ENCODE results near the gene AP3M1. TPM values are rescaled to one million over a fixed set of nuclear protein-coding genes. Genes with fewer than 3 reads are reported as not detected.

The AP3M1 gene
- polyA plus RNA-seq, 2 of the 4 experiments (the other 2 are of a cell fraction): 39.0 to 83.0 TPM

DNA sequence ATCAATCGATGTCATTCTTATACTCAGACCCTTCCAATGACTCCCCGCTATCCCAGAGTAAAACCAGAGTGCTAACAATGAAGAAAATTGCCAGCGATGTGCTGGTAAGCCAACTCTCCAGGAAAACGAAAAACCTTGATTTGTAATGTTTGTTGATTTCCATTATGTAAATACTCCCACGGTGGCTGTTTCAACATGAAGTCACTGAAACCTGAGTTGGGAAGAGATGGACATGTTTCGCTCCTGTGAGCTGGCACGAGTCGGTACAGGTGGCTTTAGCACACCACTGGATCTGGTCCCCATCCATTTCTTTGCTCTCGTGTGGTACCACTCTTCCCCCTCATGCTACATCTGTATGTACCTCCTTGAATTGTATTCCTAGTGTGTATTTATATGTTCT is 52.9 kb downstream of the AP3M1 start:
- Histone ChIP-seq H3K4me2 (no peak overlapping the region), H3K9me3 (no peaks in the 10 kb centered on the region), H3K27ac (no peak overlapping the region), H3K4me3 (no peak overlapping the region), H3K4me1 (peaks cover 9% of the 10 kb centered on the region; the same call in 2 of the 3 replicates)
- DNase-seq (ENCODE audit: low read depth in 1 of 2, low spot score in 1 of 2) (peak in 1 of 2 experiments; percentile 37), FAIRE-seq (no peak), ATAC-seq (no peak; a peak in 1 of 6 replicates)
- CTCF ChIA-PET: interaction anchor here (1.4 to 3.2 kb wide), 6 partner anchors 8 to 247 kb away, joined by 3 to 15 read pairs (median 6); no protein-coding TSS in a partner anchor
- TF ChIP-seq, protein P1, sequence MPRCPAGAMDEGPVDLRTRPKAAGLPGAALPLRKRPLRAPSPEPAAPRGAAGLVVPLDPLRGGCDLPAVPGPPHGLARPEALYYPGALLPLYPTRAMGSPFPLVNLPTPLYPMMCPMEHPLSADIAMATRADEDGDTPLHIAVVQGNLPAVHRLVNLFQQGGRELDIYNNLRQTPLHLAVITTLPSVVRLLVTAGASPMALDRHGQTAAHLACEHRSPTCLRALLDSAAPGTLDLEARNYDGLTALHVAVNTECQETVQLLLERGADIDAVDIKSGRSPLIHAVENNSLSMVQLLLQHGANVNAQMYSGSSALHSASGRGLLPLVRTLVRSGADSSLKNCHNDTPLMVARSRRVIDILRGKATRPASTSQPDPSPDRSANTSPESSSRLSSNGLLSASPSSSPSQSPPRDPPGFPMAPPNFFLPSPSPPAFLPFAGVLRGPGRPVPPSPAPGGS (IDR thresholded peaks at IDR 0.05): no peak
- TF ChIP-seq HOXB13 (CRISPR knock-in tag; IDR thresholded peaks at IDR 0.05; ENCODE audit: low read depth) (no peak), MAZ (IDR thresholded peaks at IDR 0.05; ENCODE audit: borderline replicate concordance, low read depth, low read length) (no peak), CHD2 (IDR thresholded peaks at IDR 0.05; ENCODE audit: low read length, partially characterized antibody) (no peak), GATA3 (IDR thresholded peaks at IDR 0.05; ENCODE audit: borderline replicate concordance) (no peak), KDM1A (IDR thresholded peaks at IDR 0.05; ENCODE audit: low read depth) (no peak)
- POLR2A ChIA-PET: no interaction called here
- 59% methylated on average over 9 of the region's 9 CpGs for WGBS (ENCODE audit: missing lambda C conversion rate)

DNA sequence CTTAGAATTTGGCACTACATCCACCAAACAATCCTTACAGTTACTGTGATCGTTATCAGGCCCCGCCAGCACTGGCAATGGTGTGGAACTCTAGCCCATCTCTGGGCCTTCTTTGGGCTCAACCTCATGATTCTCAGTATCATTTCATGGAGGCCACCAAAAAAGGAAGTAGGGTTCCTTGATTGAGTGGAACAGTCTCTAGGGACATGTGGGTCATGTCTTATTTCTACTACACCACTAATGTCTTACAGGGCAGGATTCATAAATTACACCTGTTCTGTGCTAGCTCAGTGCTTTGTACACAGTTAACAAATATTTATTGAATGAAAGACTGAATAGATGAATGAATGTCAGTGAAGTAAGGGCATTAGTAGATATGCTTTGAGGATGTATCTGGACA is 53.9 kb downstream of the AP3M1 start:
- Histone ChIP-seq H3K4me3 (no peak overlapping the region), H3K4me2 (no peak overlapping the region), H3K27ac (no peak overlapping the region), H3K9me3 (no peaks in the 10 kb centered on the region), H3K4me1 (peaks cover 9% of the 10 kb centered on the region; the same call in 2 of the 3 replicates)
- no peak for ATAC-seq
- POLR2A ChIA-PET: no interaction called here
- CTCF ChIA-PET: interaction anchor here (1.4 to 3.1 kb wide), 5 partner anchors 11 to 211 kb away, joined by 4 to 15 read pairs (median 5); no protein-coding TSS in a partner anchor
- TF ChIP-seq, protein P2, sequence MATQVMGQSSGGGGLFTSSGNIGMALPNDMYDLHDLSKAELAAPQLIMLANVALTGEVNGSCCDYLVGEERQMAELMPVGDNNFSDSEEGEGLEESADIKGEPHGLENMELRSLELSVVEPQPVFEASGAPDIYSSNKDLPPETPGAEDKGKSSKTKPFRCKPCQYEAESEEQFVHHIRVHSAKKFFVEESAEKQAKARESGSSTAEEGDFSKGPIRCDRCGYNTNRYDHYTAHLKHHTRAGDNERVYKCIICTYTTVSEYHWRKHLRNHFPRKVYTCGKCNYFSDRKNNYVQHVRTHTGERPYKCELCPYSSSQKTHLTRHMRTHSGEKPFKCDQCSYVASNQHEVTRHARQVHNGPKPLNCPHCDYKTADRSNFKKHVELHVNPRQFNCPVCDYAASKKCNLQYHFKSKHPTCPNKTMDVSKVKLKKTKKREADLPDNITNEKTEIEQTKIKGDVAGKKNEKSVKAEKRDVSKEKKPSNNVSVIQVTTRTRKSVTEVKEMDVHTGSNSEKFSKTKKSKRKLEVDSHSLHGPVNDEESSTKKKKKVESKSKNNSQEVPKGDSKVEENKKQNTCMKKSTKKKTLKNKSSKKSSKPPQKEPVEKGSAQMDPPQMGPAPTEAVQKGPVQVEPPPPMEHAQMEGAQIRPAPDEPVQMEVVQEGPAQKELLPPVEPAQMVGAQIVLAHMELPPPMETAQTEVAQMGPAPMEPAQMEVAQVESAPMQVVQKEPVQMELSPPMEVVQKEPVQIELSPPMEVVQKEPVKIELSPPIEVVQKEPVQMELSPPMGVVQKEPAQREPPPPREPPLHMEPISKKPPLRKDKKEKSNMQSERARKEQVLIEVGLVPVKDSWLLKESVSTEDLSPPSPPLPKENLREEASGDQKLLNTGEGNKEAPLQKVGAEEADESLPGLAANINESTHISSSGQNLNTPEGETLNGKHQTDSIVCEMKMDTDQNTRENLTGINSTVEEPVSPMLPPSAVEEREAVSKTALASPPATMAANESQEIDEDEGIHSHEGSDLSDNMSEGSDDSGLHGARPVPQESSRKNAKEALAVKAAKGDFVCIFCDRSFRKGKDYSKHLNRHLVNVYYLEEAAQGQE (IDR thresholded peaks at IDR 0.05): no peak
- TF ChIP-seq HOXB13 (CRISPR knock-in tag; IDR thresholded peaks at IDR 0.05; ENCODE audit: low read depth): no peak
- no peak for TF ChIP-seq EHMT2 (IDR thresholded peaks at IDR 0.05; ENCODE audit: low read depth)
- TF ChIP-seq PHF8 (IDR thresholded peaks at IDR 0.05; ENCODE audit: borderline replicate concordance, low read depth): no peak
- no peak for TF ChIP-seq POLR2A (IDR thresholded peaks at IDR 0.05; ENCODE audit: low read length)
- TF ChIP-seq JUNB (IDR thresholded peaks at IDR 0.05): no peak
- TF ChIP-seq, protein P3, sequence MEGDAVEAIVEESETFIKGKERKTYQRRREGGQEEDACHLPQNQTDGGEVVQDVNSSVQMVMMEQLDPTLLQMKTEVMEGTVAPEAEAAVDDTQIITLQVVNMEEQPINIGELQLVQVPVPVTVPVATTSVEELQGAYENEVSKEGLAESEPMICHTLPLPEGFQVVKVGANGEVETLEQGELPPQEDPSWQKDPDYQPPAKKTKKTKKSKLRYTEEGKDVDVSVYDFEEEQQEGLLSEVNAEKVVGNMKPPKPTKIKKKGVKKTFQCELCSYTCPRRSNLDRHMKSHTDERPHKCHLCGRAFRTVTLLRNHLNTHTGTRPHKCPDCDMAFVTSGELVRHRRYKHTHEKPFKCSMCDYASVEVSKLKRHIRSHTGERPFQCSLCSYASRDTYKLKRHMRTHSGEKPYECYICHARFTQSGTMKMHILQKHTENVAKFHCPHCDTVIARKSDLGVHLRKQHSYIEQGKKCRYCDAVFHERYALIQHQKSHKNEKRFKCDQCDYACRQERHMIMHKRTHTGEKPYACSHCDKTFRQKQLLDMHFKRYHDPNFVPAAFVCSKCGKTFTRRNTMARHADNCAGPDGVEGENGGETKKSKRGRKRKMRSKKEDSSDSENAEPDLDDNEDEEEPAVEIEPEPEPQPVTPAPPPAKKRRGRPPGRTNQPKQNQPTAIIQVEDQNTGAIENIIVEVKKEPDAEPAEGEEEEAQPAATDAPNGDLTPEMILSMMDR (IDR thresholded peaks at IDR 0.05): no peak
- TF ChIP-seq RCOR1 (IDR thresholded peaks at IDR 0.05; ENCODE audit: low read depth, low read length): no peak
- no peak for TF ChIP-seq CHD2 (IDR thresholded peaks at IDR 0.05; ENCODE audit: low read length, partially characterized antibody)
- TF ChIP-seq NPAS2 (CRISPR knock-in tag; IDR thresholded peaks at IDR 0.05; ENCODE audit: borderline replicate concordance): no peak
- no peak for TF ChIP-seq CBX2 (IDR thresholded peaks at IDR 0.05; ENCODE audit: borderline replicate concordance, low read depth)
- no peak for TF ChIP-seq HEYL (CRISPR knock-in tag; IDR thresholded peaks at IDR 0.05)
- no peak for TF ChIP-seq RFX5 (IDR thresholded peaks at IDR 0.05)
- TF ChIP-seq RNF2 (IDR thresholded peaks at IDR 0.05; ENCODE audit: borderline replicate concordance, low read depth): no peak
- TF ChIP-seq, protein P1 (IDR thresholded peaks at IDR 0.05): no peak
- TF ChIP-seq EP300 (IDR thresholded peaks at IDR 0.05): no peak
- TF ChIP-seq ZC3H11A (IDR thresholded peaks at IDR 0.05): no peak
- FAIRE-seq: no peak
- WGBS (ENCODE audit: missing lambda C conversion rate): 94% methylated on average over 2 of the region's 2 CpGs
- DNase-seq (ENCODE audit: low read depth in 1 of 2, low spot score in 1 of 2): no peak
